ENCODE results near the gene RARB. TPM values are rescaled to one million over a fixed set of nuclear protein-coding genes. Genes with fewer than 3 reads are reported as not detected.

Gene RARB
- 7.8 TPM for total RNA-seq

DNA sequence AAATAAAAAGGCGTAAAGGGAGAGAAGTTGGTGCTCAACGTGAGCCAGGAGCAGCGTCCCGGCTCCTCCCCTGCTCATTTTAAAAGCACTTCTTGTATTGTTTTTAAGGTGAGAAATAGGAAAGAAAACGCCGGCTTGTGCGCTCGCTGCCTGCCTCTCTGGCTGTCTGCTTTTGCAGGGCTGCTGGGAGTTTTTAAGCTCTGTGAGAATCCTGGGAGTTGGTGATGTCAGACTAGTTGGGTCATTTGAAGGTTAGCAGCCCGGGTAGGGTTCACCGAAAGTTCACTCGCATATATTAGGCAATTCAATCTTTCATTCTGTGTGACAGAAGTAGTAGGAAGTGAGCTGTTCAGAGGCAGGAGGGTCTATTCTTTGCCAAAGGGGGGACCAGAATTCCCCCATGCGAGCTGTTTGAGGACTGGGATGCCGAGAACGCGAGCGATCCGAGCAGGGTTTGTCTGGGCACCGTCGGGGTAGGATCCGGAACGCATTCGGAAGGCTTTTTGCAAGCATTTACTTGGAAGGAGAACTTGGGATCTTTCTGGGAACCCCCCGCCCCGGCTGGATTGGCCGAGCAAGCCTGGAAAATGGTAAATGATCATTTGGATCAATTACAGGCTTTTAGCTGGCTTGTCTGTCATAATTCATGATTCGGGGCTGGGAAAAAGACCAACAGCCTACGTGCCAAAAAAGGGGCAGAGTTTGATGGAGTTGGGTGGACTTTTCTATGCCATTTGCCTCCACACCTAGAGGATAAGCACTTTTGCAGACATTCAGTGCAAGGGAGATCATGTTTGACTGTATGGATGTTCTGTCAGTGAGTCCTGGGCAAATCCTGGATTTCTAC, at the start of gene RARB:
Gene RARB (plus strand): TSS at position 322 of the 847 bp plus-strand sequence. CDS start 469 bp downstream, at position 791.

Small RNAs within 50 kb of the gene (small RNA-seq; reads per million reads assigned to genes)
- gene RF01161 (ENCODE audit: low replicate concordance) (0.46 reads per million, percentile 40 among the genes with 10 or more reads in this experiment), gene RF02271 (ENCODE audit: low replicate concordance) (not detected)

Other genes with a start within 250 kb of the RARB start
- 494 TPM for gene TOP2B, start 236.6 kb downstream of the RARB start, total RNA-seq

Data from parietal lobe (tissue), 2 donors.